HFF-Myc (cell line): Measurements from ENCODE around the gene THTPA.

Experiments
- DNase-seq: peaks from one replicate; pipeline ENCODE4 v3.0.0-alpha.2; 2011; ENCODE audit warnings: low read depth; ENCODE audit errors: extremely low read depth
- H3K4me3 ChIP-seq: replicated peaks from 2 replicates; pipeline ENCODE4 v1.5.1; 2011; ENCODE audit warnings: low read depth, mild to moderate bottlenecking, control low read depth, low read length
- CTCF ChIP-seq: IDR thresholded peaks from 2 replicates; pipeline ENCODE4 v1.5.1; 2012; ENCODE audit warnings: mild to moderate bottlenecking, low read depth, low read length, control low read depth; ENCODE audit errors: missing control alignments

The THTPA gene

GRCh38 chr14:23555882-23556699 is at the start of gene THTPA:
THTPA (plus strand) TSS chr14:23556271; CDS start chr14:23556758, 487 bp downstream.
- H3K4me3 ChIP-seq, result peak within 1 kb of the TSS; percentile 49
- no peak for TF ChIP-seq CTCF
- DNase-seq, result peak; percentile 62

- DNase-seq, result no peak
- H3K4me3 ChIP-seq, result no peak overlapping the region
- TF ChIP-seq CTCF, result no peak
These were observed 43.9 kb upstream of the THTPA start for GRCh38 chr14:23512156-23512555.

- no peak for TF ChIP-seq CTCF
- no peak for DNase-seq
- H3K4me3 ChIP-seq, result no peak overlapping the region
These were observed 42.9 kb upstream of the THTPA start for GRCh38 chr14:23513005-23513817.

GRCh38 chr14:23513818-23514643 is 42.0 kb upstream of the THTPA start:
- DNase-seq, result no peak
- TF ChIP-seq CTCF, result no peak
- no peak overlapping the region for H3K4me3 ChIP-seq

- no peak overlapping the region for H3K4me3 ChIP-seq
- DNase-seq, result no peak
- TF ChIP-seq CTCF, result no peak
These were observed 41.5 kb upstream of the THTPA start for GRCh38 chr14:23514644-23514957.

- no peak for TF ChIP-seq CTCF
- no peak overlapping the region for H3K4me3 ChIP-seq
- DNase-seq, result no peak
These were observed 38.3 kb upstream of the THTPA start for GRCh38 chr14:23517650-23518326.
